A549 (cell line): ENCODE measurements around the gene SLC2A2. TPM values are rescaled to one million over a fixed set of nuclear protein-coding genes. Genes with fewer than 3 reads are reported as not detected.

Experiments used
- ATAC-seq, 2 experiments: fragments of 200-7000 bp in 1 of 2; fragments of >200 bp in 1 of 2; cut with Nextera tagmentation in 1 of 2; cut with Tn5 transposase in 1 of 2; 3 replicates each; pipeline versions ENCODE4 v1.8.0 to v1.9.1; 2018 to 2020; ENCODE audit warnings: mild to moderate bottlenecking in 1 of 2, moderate library complexity in 1 of 2
- CTCF ChIA-PET: fragments of 300-600 bp; sonication (Branson Sonifier 250); formaldehyde crosslinking; extraction: SDS; loops from one replicate; lab custom pipeline; 2021; ENCODE audit warnings: antibody characterized with exemption, inconsistent platforms; lab: Yijun Ruan, JAX
- POLR2A ChIA-PET: fragments of 350-600 bp; formaldehyde crosslinking; extraction: SDS; loops from one replicate; lab custom pipeline; 2021; ENCODE audit warnings: antibody characterized with exemption, inconsistent platforms; lab: Yijun Ruan, JAX
- DNase-seq, 2 experiments: peaks; one replicate each; pipeline versions ENCODE4 v3.0.0 to v3.0.0-alpha.2; 2011 to 2016; ENCODE audit warnings: low read depth in 1 of 2, low spot score in 1 of 2
- FAIRE-seq: peaks from 2 replicates; lab custom pipeline; 2011; peaks lifted over from hg19 to GRCh38; lab: Jason Lieb, UNC
- H3K27ac ChIP-seq, 2 experiments: fragments of >200 bp; sonication (Bioruptor Twin); formaldehyde crosslinking; 3 replicates each; pipeline ENCODE4 v1.5.1; 2016 to 2017
- H3K4me1 ChIP-seq: fragments of >200 bp; sonication (Bioruptor Twin); formaldehyde crosslinking; 3 replicates; pipeline ENCODE4 v1.6.1; 2016
- H3K4me2 ChIP-seq: fragments of >200 bp; sonication (Bioruptor Twin); formaldehyde crosslinking; 3 replicates; pipeline ENCODE4 v1.6.1; 2016
- H3K4me3 ChIP-seq: fragments of >200 bp; sonication (Bioruptor Twin); formaldehyde crosslinking; 3 replicates; pipeline ENCODE4 v1.5.1; 2016
- H3K9me3 ChIP-seq: fragments of >200 bp; sonication (Bioruptor Twin); formaldehyde crosslinking; 3 replicates; pipeline ENCODE4 v1.6.1; 2016
- ATOH8 ChIP-seq: fragments of 250-450 bp; sonication (Bioruptor Pico); IDR thresholded peaks from 2 replicates; pipeline ENCODE4 v1.5.0; 2020; ENCODE audit warnings: low read depth, mild to moderate bottlenecking, moderate library complexity
- CBX2 ChIP-seq: fragments of 200-600 bp; sonication (generic); IDR thresholded peaks from 2 replicates; pipeline ENCODE4 v1.6.1; 2016; ENCODE audit warnings: low read depth, mild to moderate bottlenecking, borderline replicate concordance
- CBX8 ChIP-seq: fragments of 200-600 bp; sonication (generic); IDR thresholded peaks from 2 replicates; pipeline ENCODE4 v1.6.1; 2016
- CHD2 ChIP-seq: fragments of 150-350 bp; IDR thresholded peaks from 2 replicates; pipeline ENCODE4 v1.6.1; 2014; ENCODE audit warnings: low read length; ENCODE audit not compliant: partially characterized antibody
- ESRRA ChIP-seq: fragments of 150-350 bp; IDR thresholded peaks from 2 replicates; pipeline ENCODE4 v1.6.1; 2014; ENCODE audit warnings: mild to moderate bottlenecking, low read length, borderline replicate concordance
- HDAC2 ChIP-seq: fragments of 200-600 bp; sonication (generic); IDR thresholded peaks from 2 replicates; pipeline ENCODE4 v1.6.1; 2016
- KDM5A ChIP-seq: fragments of 200-600 bp; sonication (generic); IDR thresholded peaks from 2 replicates; pipeline ENCODE4 v1.6.1; 2016; ENCODE audit warnings: antibody characterized with exemption, mild to moderate bottlenecking
- MAFK ChIP-seq: fragments of 450-650 bp; IDR thresholded peaks from 2 replicates; pipeline ENCODE4 v1.6.1; 2014; ENCODE audit not compliant: partially characterized antibody
- MAX ChIP-seq: IDR thresholded peaks from 2 replicates; pipeline ENCODE4 v1.6.1; 2012
- NPAS2 ChIP-seq: fragments of 250-450 bp; sonication (Bioruptor Pico); IDR thresholded peaks from 2 replicates; pipeline ENCODE4 v1.8.0; 2022; ENCODE audit warnings: mild to moderate bottlenecking, moderate library complexity, borderline replicate concordance
- PBX3 ChIP-seq: IDR thresholded peaks from 2 replicates; pipeline ENCODE4 v1.6.1; 2012
- RAD21 ChIP-seq, 2 experiments: fragments of >200 bp in 1 of 2; sonication (Bioruptor Twin) in 1 of 2; formaldehyde crosslinking in 1 of 2; IDR thresholded peaks in 1 of 2; conservative IDR thresholded peaks in 1 of 2; 2 replicates in 1 of 2; 3 replicates in 1 of 2; pipeline ENCODE4 v1.6.1; 2012 to 2018; ENCODE audit warnings: inconsistent platforms in 1 of 2
- USF2 ChIP-seq: fragments of 450-650 bp; IDR thresholded peaks from 2 replicates; pipeline ENCODE4 v1.6.1; 2014; ENCODE audit warnings: antibody characterized with exemption
- ZNF302 ChIP-seq: fragments of 250-450 bp; sonication (Bioruptor Pico); IDR thresholded peaks from 2 replicates; pipeline ENCODE4 v1.9.0; 2021; ENCODE audit warnings: inconsistent platforms, mild to moderate bottlenecking, moderate library complexity
- WGBS: methylation state at CpG from one replicate; pipeline ENCODE4 v1.1.6; 2017; ENCODE audit errors: missing lambda C conversion rate; 5-methylcytosine and 5-hydroxymethylcytosine counted together
- polyA plus RNA-seq, 4 experiments: library from polyadenylated mRNA; depleted of rRNA in 3 of 4; stranded (reverse); fragments of >200 nt; fragmentation: RNase III in 1 of 4; extraction: RNeasy Plus Mini Kit Qiagen cat#74134 plus additional on column Dnase treatment in 1 of 4; gene quantifications; 2 replicates in 3 of 4; 3 replicates in 1 of 4; pipeline ENCODE4 v1.2.3, GENCODE V29; 2011 to 2017
- small RNA-seq, 6 experiments: library from RNA; depleted of rRNA; stranded (forward); fragments of <200 nt; gene quantifications; one replicate each; pipeline ENCODE3, GENCODE V24; 2012

SLC2A2 gene
- polyA plus RNA-seq, 2 of the 4 experiments (the other 2 are of a cell fraction), result not detected

GRCh38 chr3:170947018-170947769, 79.3 kb downstream of the SLC2A2 start:
- WGBS, result 65% methylated on average over 10 of the region's 25 CpGs
- DNase-seq (no peak), FAIRE-seq (no peak)

More at GRCh38 chr3:170947018-170947769, 79.3 kb downstream of the SLC2A2 start:
- CTCF ChIA-PET, result interaction anchor here (0.6 to 1.5 kb wide), 2 partner anchors 14 to 1503 kb away, joined by 3 read pairs; no protein-coding TSS in a partner anchor
- no peak for TF ChIP-seq MAX
- TF ChIP-seq RAD21 (conservative IDR thresholded peaks at IDR 0.05 in 1 of 2, IDR thresholded peaks at IDR 0.05 in 1 of 2), result no peak
- no peak for TF ChIP-seq MAFK
- TF ChIP-seq NPAS2 (CRISPR knock-in tag), result no peak
- TF ChIP-seq ATOH8 (CRISPR knock-in tag), result no peak
- no peak for TF ChIP-seq KDM5A
- TF ChIP-seq CBX8, result no peak
- no peak for TF ChIP-seq CHD2
- no peak for TF ChIP-seq CBX2
- no peak for TF ChIP-seq USF2
- no peak for TF ChIP-seq HDAC2
- no peak for TF ChIP-seq PBX3
- no peak for TF ChIP-seq ESRRA
- TF ChIP-seq ZNF302, result no peak
- TF ChIP-seq, all 56 proteins: peak for 0
- Histone ChIP-seq H3K4me3 (no peak overlapping the region), H3K27ac (no peak overlapping the region), H3K4me1 (no peaks in the 10 kb centered on the region), H3K9me3 (0 out of 3 replicates have a peak, but pooled peaks cover 2% of the 10 kb centered on the region), H3K4me2 (no peak overlapping the region)
- POLR2A ChIA-PET, result no interaction called here
- ATAC-seq, result no peak

Small RNAs within 50 kb of the gene (small RNA-seq; reads per million reads assigned to genes)
- gene RNU1-70P, result 0 to 0.43 (median 0) reads per million in 6 experiments

Other genes starting within 250 kb of the SLC2A2 start
- gene RPL22L1, start 156.5 kb downstream of the SLC2A2 start, polyA plus RNA-seq (2011; rRNA removed), result 191 and 258 TPM in 2 replicates
- gene RPL22L1, start 156.5 kb downstream of the SLC2A2 start, polyA plus RNA-seq (2017; fragmentation: RNase III; extraction: RNeasy Plus Mini Kit Qiagen cat#74134 plus additional on column Dnase treatment), result 307 to 387 TPM (median 309 TPM) in 3 replicates
- gene EIF5A2, start 118.1 kb downstream of the SLC2A2 start, polyA plus RNA-seq (2011; rRNA removed), result 11.7 and 15.2 TPM in 2 replicates
- 7.6 to 10.8 TPM (median 7.9 TPM) in 3 replicates for gene EIF5A2, start 118.1 kb downstream of the SLC2A2 start, polyA plus RNA-seq (2017; fragmentation: RNase III; extraction: RNeasy Plus Mini Kit Qiagen cat#74134 plus additional on column Dnase treatment)